GM23248 (cell line): ENCODE results near the gene MEGF11.

Experiments
- EZH2 ChIP-seq: fragments of 200-600 bp; sonication (generic); IDR thresholded peaks from 2 replicates; pipeline ENCODE4 v1.6.1; 2018; ENCODE audit warnings: antibody characterized with exemption, mild to moderate bottlenecking; ENCODE audit not compliant: insufficient read depth, poor library complexity, severe bottlenecking
- EZH2phosphoT487 ChIP-seq: fragments of 200-600 bp; sonication (generic); IDR thresholded peaks from 2 replicates; pipeline ENCODE4 v1.6.1; 2018; ENCODE audit warnings: antibody characterized with exemption, moderate library complexity, mild to moderate bottlenecking, low read depth; ENCODE audit not compliant: insufficient read depth

DNA sequence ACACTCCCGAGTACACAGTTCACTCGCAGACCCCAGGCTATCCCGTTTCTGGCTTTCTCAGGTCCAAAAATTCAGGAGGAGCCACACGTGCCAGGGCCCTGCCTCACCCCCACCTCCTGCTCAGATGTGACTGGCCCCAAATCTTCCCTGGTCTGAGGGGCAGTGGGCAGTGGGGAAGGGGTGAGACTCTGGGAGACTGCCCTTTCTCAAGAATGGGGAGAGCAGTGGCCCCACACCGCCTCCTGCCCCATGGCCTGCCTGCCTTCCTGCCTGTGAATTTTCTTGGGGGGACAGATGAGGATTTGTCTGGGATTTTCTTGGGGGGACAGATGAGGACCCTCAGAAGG, 174.6 kb downstream of the MEGF11 start:
- TF ChIP-seq EZH2 (no peak), EZH2phosphoT487 (no peak)
